ENCODE measurements around the gene TRIP12. TPM values are rescaled to one million over a fixed set of nuclear protein-coding genes. Genes with fewer than 3 reads are reported as not detected.

The TRIP12 gene
- total RNA-seq, 1 experiment from 2014 or later: 175 TPM

GRCh38 chr2:229831805-229832509 is 89.9 kb downstream of the TRIP12 start (continued):
- no peak for TF ChIP-seq EZH2phosphoT487 (IDR thresholded peaks at IDR 0.05; ENCODE audit: borderline replicate concordance)
- no peak for TF ChIP-seq EZH2 (IDR thresholded peaks at IDR 0.05)

GRCh38 chr2:229825476-229825875 is 96.3 kb downstream of the TRIP12 start:
- Histone ChIP-seq H2AFZ (ENCODE audit: low read depth, low read length, poor library complexity, severe bottlenecking) (no peak overlapping the region), H3K27ac (ENCODE audit: low read depth, low read length) (no peak overlapping the region), H3K4me2 (ENCODE audit: low read length) (no peak overlapping the region), H3K9ac (ENCODE audit: low read length) (no peak overlapping the region), H3K9me2 (ENCODE audit: insufficient read depth) (no peaks in the 10 kb centered on the region), H4K20me1 (ENCODE audit: insufficient read depth) (peaks cover 8% of the 10 kb centered on the region; the same call in 1 of the 2 replicates), H3K4me3 (replicated peaks in 1 of 2; ENCODE audit: low read depth in 1 of 2, low read length in 2 of 2) (no peak overlapping the region), H3K36me3 (ENCODE audit: control insufficient read depth in 1 of 2, insufficient read depth in 2 of 2, low read length in 2 of 2) (0 out of 4 replicates have a peak, but pooled peaks cover 6% of the 10 kb centered on the region in 2 experiments), H3K4me1 (ENCODE audit: control insufficient read depth in 1 of 2, insufficient read depth in 2 of 2, low read length in 2 of 2) (peaks cover 9 to 13% of the 10 kb centered on the region in 2 experiments), H3K9me3 (ENCODE audit: control insufficient read depth in 1 of 2, insufficient read depth in 1 of 2, low read depth in 1 of 2, low read length in 2 of 2) (no peaks in the 10 kb centered on the region), H3K79me2 (ENCODE audit: insufficient read depth, low read length) (no peaks in the 10 kb centered on the region), H3K27me3 (ENCODE audit: insufficient read depth, low read length) (no peaks in the 10 kb centered on the region)
- no peak for TF ChIP-seq EGR1 (IDR thresholded peaks at IDR 0.05; ENCODE audit: low read depth)
- peak in 1 of 3 experiments; percentile 27; a peak in 1 of 6 replicates for TF ChIP-seq CTCF (IDR thresholded peaks at IDR 0.05 in 2 of 3, conservative IDR thresholded peaks at IDR 0.05 in 1 of 3; ENCODE audit: borderline replicate concordance in 1 of 3, insufficient read depth in 1 of 3, low read depth in 2 of 3, low read length in 2 of 3)
- ChIA-PET CTCF (no interaction called here), RAD21 (ENCODE audit: low non-redundant PET in 1 of 2, low total read pairs in 2 of 2, uncharacterized antibody in 2 of 2, unreplicated experiment in 2 of 2) (no interaction called here), POLR2A (no interaction called here)
- DNase-seq (ENCODE audit: low read depth, low spot score): no peak
- intact Hi-C loops (cut with micrococcal nuclease): no loop called here
- no peak for ATAC-seq
- no TSS peak for BruUV-seq (replicated peaks)
